Left colon (tissue), 2 donors: ENCODE data around the gene COL18A1. TPM values are rescaled to one million over a fixed set of nuclear protein-coding genes. Genes with fewer than 3 reads are reported as not detected.
"Not testable (repeated sequence)": the region's sequence is repeated elsewhere in the genome, so short reads cannot be mapped to it uniquely, and the experiment has no call there.

ENCODE experiments used
- ATAC-seq: fragments of 200-7000 bp; cut with Tn5 transposase; one replicate; pipeline ENCODE4 v1.9.1; 2020; ENCODE audit warnings: mild to moderate bottlenecking, moderate library complexity
- DNase-seq, 2 donors: peaks; one replicate each; pipeline ENCODE4 v3.0.0-alpha.2; 2020
- intact Hi-C, 2 donors: fragments of 100-400 bp; cut with DNase I in 1 of 2; cut with micrococcal nuclease in 1 of 2; formaldehyde crosslinking; loops; one replicate each; pipeline versions ENCODE4 v1.11.2 to v1.14.0; 2022; cut with DNase I, micrococcal nuclease
- microRNA-seq, 2 donors: library from miRNA; unstranded; fragments of <30 nt; microRNA quantifications; one replicate each; pipeline versions ENCODE4 v1.1.0 to v1.2.0, GENCODE V29; 2020
- total RNA-seq, 2 donors: library from RNA; stranded (reverse); fragmentation: NEBNext Ultra II Directional; extraction: Animal tissue kit (Norgen Biotek cat#: 25700); gene quantifications; one replicate each; pipeline ENCODE4 v1.2.1, GENCODE V29; 2021
- donor health status: DM: no; HTN: no; CAD: no.
- donor health status: DM: yes; HTN: yes; CAD: no.

Gene COL18A1
- total RNA-seq, 2 donors from 2014 or later = 10.6 to 17.0 TPM

DNA sequence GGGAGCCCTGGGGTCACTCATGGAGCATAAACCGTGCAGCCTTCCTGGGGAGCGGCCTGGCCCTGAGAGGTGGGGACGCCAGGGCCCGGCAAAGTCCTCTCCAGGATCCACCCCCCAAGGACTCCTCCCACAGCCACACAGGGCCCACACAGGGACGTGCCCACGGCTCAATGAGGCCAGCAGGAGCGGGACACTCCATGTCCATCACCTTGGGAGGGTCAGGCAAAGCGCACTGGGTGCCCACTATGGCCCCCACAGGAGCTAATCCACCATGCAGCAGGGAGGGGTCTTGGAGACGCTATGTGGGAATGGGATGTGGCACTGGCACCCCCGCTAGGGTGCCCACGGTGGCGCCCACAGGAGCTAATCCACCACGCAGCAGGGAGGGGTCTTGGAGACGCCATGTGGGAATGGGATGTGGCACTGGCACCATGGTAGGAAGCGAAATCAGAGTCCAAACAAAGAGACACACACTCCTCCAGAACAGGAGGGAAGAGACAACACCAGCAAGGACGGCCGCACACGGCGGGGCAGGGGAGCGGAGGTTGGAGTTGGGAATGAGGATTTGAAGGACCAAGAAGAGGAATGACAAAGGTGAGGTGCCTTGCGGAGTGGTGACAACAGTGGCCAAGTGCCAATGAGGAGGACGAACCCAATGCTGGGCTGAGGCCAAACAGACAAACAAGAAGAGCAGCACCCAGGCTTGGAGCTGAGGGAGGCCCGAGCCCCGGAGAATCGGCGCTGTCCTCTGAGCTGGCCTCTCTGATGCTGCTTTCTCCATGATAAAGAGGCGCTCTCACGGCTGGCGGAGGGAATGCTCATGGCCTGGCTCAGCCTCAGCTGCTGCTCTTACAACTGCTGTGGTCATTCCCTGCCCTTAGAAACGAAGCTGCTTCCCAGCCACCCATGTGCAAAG is 155.4 kb downstream of the COL18A1 start:
- ATAC-seq = no peak

DNA sequence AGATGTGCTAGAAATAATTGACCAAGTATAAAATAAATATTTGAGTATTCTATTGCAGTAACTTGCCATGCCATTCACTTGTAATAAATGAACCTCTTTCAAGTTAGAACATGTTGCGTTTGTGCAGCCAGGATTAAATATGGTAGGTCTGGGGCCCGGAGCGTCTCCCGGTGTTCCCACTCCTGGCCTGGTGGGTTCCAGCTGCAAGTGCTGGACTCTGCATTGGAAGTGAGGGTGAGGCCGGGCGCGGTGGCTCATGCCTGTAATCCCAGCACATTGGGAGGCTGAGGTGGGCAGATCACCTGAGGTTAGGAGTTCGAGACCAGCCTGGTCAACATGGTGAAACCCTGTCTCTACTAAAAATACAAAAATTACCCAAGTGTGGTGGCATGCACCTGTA is 156.3 kb downstream of the COL18A1 start:
- intact Hi-C loops, ATAC-seq, DNase-seq: not testable (repeated sequence)

More for the DNA sequence above, 155.4 kb downstream of the COL18A1 start:
- intact Hi-C loops = no loop called here
- no peak for DNase-seq

DNA sequence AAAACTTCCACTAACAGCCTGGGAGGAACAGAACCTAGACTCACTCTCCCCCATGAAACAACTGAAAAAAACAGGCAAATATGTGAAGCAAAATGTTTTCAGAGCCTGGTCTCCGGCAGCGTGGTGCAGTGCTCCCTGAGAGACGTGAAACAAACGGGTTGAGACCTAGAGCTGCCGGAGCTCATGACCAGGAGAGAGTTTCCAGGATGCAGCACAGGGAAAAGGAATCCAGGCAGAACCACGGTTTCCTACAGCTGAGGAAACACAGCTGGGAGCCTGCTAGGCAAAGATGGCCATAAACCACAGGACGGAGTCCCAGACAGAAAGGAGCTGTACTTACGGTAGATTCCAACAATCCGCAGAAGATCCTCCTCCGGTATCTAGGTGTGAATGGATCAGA is 157.4 kb downstream of the COL18A1 start:
- no peak for ATAC-seq
- intact Hi-C loops = no loop called here
- no peak for DNase-seq

DNA sequence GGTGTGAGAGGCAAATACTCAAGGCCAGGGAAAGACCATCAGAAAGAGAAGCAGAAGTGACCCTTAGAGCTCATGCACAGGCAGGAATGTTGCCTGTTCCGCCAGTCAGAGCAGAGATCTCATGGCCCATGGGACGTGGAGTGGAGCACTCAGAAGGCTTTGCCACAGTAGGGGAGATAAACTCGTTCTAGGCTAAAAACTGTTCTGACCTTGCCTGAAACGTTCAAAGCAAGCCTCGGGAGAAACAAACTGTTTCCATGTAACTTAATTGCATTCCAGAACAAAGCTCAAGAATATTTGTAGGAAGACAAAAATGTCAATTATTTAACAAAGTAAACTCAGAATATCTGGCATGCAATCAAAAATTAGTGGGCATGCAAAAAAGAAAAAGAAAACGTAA is 158.0 kb downstream of the COL18A1 start:
- intact Hi-C loops = no loop called here
- no peak for ATAC-seq
- no peak for DNase-seq

Small RNA genes within 50 kb of the gene (microRNA-seq; reads per million reads assigned to microRNA genes)
- gene MIR6815 = 1.4 to 3.2 reads per million in 2 donors

Other genes starting within 250 kb of the COL18A1 start
- 10 to 100 TPM; 21.7 to 26.1 TPM for gene POFUT2, start 117.3 kb upstream of the COL18A1 start, total RNA-seq
- gene SLC19A1, start 137.3 kb downstream of the COL18A1 start, total RNA-seq = 10 to 100 TPM; 18.2 to 18.9 TPM
- gene PCBP3, start 238.6 kb downstream of the COL18A1 start, total RNA-seq = 1 to 10 TPM; 2.3 to 2.5 TPM